H1 (cell line): ENCODE measurements around the gene SLC15A3. TPM values are rescaled to one million over a fixed set of nuclear protein-coding genes. Genes with fewer than 3 reads are reported as not detected.

ENCODE experiments used
- CEBPB ChIP-seq: IDR thresholded peaks from 2 replicates; pipeline ENCODE4 v1.6.1; 2012; ENCODE audit warnings: low read depth, low read length
- CHD2 ChIP-seq: IDR thresholded peaks from 2 replicates; pipeline ENCODE4 v1.6.1; 2012; ENCODE audit warnings: low read length, improper control_type of control experiment
- EZH2 ChIP-seq: fragments of 200-600 bp; sonication (generic); IDR thresholded peaks from 2 replicates; pipeline ENCODE4 v1.7.1; 2012; ENCODE audit warnings: low read depth, mild to moderate bottlenecking, moderate library complexity, low read length, inconsistent platforms; ENCODE audit not compliant: severe bottlenecking
- POLR2AphosphoS5 ChIP-seq: IDR thresholded peaks from 2 replicates; pipeline ENCODE4 v1.6.1; 2011; ENCODE audit warnings: low read depth, low read length
- RNF2 ChIP-seq: fragments of 200-900, 300-1000 bp; sonication (generic); IDR thresholded peaks from 2 replicates; pipeline ENCODE4 v1.7.1; 2016; ENCODE audit warnings: borderline replicate concordance, low read depth, mild to moderate bottlenecking, antibody characterized with exemption, low read length; ENCODE audit not compliant: poor library complexity, severe bottlenecking; ENCODE audit errors: missing control alignments
- SAP30 ChIP-seq: fragments of 300-600 bp; sonication (generic); IDR thresholded peaks from 2 replicates; pipeline ENCODE4 v1.7.1; 2012; ENCODE audit warnings: low read length, moderate library complexity, mild to moderate bottlenecking, inconsistent platforms; ENCODE audit not compliant: insufficient read depth, insufficient replicate concordance
- SP4 ChIP-seq: IDR thresholded peaks from 2 replicates; pipeline ENCODE4 v1.6.1; 2012; ENCODE audit warnings: low read length, inconsistent platforms
- polyA plus RNA-seq, 7 experiments: library from polyadenylated mRNA; depleted of rRNA in 3 of 7; stranded (reverse) in 5 of 7; unstranded in 2 of 7; fragments of >200 nt in 5 of 7; fragments of 200-250 nt in 2 of 7; gene quantifications; 1 replicate in 5 of 7; 2 replicates in 1 of 7; 4 replicates in 1 of 7; pipeline versions ENCODE4 v1.2.1 to v1.2.3, GENCODE V29; 2011 to 2013; ENCODE audit warnings: missing spikeins in 2 of 7, mixed read lengths in 2 of 7
- total RNA-seq: library from RNA; stranded (reverse); fragmentation: NEBNext Ultra II Directional; extraction: Animal tissue kit (Norgen Biotek cat#: 25700); gene quantifications from 2 replicates; pipeline ENCODE4 v1.2.1, GENCODE V29; 2021

SLC15A3 gene
- total and polyA plus RNA-seq, 2 of the 8 experiments (the other 6 are each of a cell fraction or from before 2014, with no cell fraction given), result 25.8 to 31.0 TPM

- TF ChIP-seq SP4, result 0 out of 2 replicates have a peak, but pooled peaks have one; percentile 31
- no peak for TF ChIP-seq CHD2
- TF ChIP-seq SAP30, result peak; percentile 74
- peak; percentile 80 for TF ChIP-seq POLR2AphosphoS5
- TF ChIP-seq EZH2, result no peak
- no peak for TF ChIP-seq CEBPB
- no peak for TF ChIP-seq RNF2
- TF ChIP-seq, all 59 proteins: peak for 22
Measured at GRCh38 chr11:60906132-60906972, 45.6 kb downstream of the SLC15A3 start, which contains the start of gene PRPF19 (continued).
